Loucy (cell line): ENCODE results near the gene ATPAF2.

Experiments used
- H2AFZ ChIP-seq: fragments of 200-600 bp; sonication (generic); 2 replicates; pipeline ENCODE4 v1.6.0; 2016; ENCODE audit warnings: antibody characterized with exemption, mild to moderate bottlenecking, low read length, moderate library complexity
- H3F3A ChIP-seq: fragments of 200-600 bp; 2 replicates; pipeline ENCODE4 v1.6.0; 2016; ENCODE audit warnings: antibody characterized with exemption, low read depth, mild to moderate bottlenecking
- H3K27me3 ChIP-seq: fragments of 200-600 bp; sonication (generic); 2 replicates; pipeline ENCODE4 v1.6.1; 2014; ENCODE audit warnings: low read length, mild to moderate bottlenecking; ENCODE audit not compliant: insufficient read depth, poor library complexity, severe bottlenecking
- H3K36me3 ChIP-seq: fragments of 200-600 bp; sonication (generic); 2 replicates; pipeline ENCODE4 v1.6.1; 2016; ENCODE audit warnings: low read length; ENCODE audit not compliant: insufficient read depth
- H3K4me1 ChIP-seq: fragments of 200-600 bp; sonication (generic); 2 replicates; pipeline ENCODE4 v1.5.1; 2014; ENCODE audit warnings: low read length, mild to moderate bottlenecking; ENCODE audit not compliant: insufficient read depth, poor library complexity, severe bottlenecking
- H3K4me2 ChIP-seq: fragments of 200-600 bp; sonication (generic); 2 replicates; pipeline ENCODE4 v1.6.0; 2014; ENCODE audit warnings: antibody characterized with exemption, low read length, low read depth, mild to moderate bottlenecking; ENCODE audit not compliant: poor library complexity, severe bottlenecking
- H3K4me3 ChIP-seq: fragments of 200-600 bp; sonication (generic); 2 replicates; pipeline ENCODE4 v1.5.1; 2014; ENCODE audit warnings: low read length, mild to moderate bottlenecking, mixed read lengths; ENCODE audit not compliant: poor library complexity, severe bottlenecking
- H3K79me2 ChIP-seq: fragments of 200-600 bp; sonication (generic); 2 replicates; pipeline ENCODE4 v1.6.1; 2014; ENCODE audit warnings: low read length; ENCODE audit not compliant: insufficient read depth
- H3K9ac ChIP-seq: fragments of 200-600 bp; sonication (generic); 2 replicates; pipeline ENCODE4 v1.6.0; 2014; ENCODE audit warnings: mild to moderate bottlenecking, low read depth, low read length, moderate library complexity; ENCODE audit not compliant: poor library complexity, severe bottlenecking
- H3K9me2 ChIP-seq: fragments of 200-600 bp; sonication (generic); replicated peaks from 2 replicates; pipeline ENCODE4 v1.6.1; 2016; ENCODE audit warnings: low read depth, low read length, mixed read lengths
- H3K9me3 ChIP-seq: fragments of 200-600 bp; sonication (generic); 2 replicates; pipeline ENCODE4 v1.6.1; 2014; ENCODE audit warnings: mild to moderate bottlenecking, antibody characterized with exemption, low read length, low read depth; ENCODE audit not compliant: insufficient read depth
- H4K20me1 ChIP-seq: fragments of 200-600 bp; sonication (generic); 2 replicates; pipeline ENCODE4 v1.6.0; 2014; ENCODE audit warnings: antibody characterized with exemption, low read length, mild to moderate bottlenecking; ENCODE audit not compliant: insufficient read depth, poor library complexity, severe bottlenecking
- EZH2phosphoT487 ChIP-seq: fragments of 200-600 bp; IDR thresholded peaks from 2 replicates; pipeline ENCODE4 v1.6.1; 2018; ENCODE audit warnings: antibody characterized with exemption, mild to moderate bottlenecking, moderate library complexity, borderline replicate concordance
- TF ChIP-seq, protein P1 (sequence below): fragments of 200-600 bp; sonication (generic); conservative IDR thresholded peaks from 2 replicates; pipeline ENCODE4 v1.5.1; 2014; ENCODE audit warnings: mild to moderate bottlenecking, antibody characterized with exemption, low read length

The ATPAF2 gene

DNA sequence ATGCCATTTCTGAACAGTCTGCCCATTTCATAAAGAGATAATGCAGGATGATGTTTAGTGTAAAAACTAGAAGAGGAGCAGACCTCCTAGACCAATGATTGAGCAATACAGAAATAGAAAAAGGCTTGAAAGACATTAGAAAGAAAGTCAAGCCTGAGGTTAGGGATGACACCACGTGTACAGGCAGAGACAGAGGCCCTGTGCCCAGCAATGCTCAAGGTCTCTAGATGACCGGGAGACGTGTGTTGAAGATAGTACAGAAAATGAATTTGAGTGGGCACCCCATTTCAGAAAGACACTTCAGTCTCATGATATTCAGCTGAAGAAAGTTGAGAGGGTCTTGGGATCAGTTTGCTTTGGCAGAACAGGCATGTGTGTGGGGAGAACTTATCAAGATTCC, 5.6 kb upstream of the ATPAF2 start:
- Histone ChIP-seq H3F3A (no peaks in the 10 kb centered on the region), H3K9me3 (no peaks in the 10 kb centered on the region), H3K4me3 (no peak overlapping the region), H3K4me2 (no peak overlapping the region), H3K79me2 (peaks cover 33% of the 10 kb centered on the region), H3K9ac (no peak overlapping the region), H2AFZ (no peak overlapping the region), H3K27me3 (no peaks in the 10 kb centered on the region), H3K9me2 (no peaks in the 10 kb centered on the region), H3K4me1 (peaks cover 34% of the 10 kb centered on the region), H3K36me3 (no peaks in the 10 kb centered on the region; the same call in 1 of the 2 replicates), H4K20me1 (peaks cover 28% of the 10 kb centered on the region)
- TF ChIP-seq EZH2phosphoT487: no peak
- TF ChIP-seq, protein P1, sequence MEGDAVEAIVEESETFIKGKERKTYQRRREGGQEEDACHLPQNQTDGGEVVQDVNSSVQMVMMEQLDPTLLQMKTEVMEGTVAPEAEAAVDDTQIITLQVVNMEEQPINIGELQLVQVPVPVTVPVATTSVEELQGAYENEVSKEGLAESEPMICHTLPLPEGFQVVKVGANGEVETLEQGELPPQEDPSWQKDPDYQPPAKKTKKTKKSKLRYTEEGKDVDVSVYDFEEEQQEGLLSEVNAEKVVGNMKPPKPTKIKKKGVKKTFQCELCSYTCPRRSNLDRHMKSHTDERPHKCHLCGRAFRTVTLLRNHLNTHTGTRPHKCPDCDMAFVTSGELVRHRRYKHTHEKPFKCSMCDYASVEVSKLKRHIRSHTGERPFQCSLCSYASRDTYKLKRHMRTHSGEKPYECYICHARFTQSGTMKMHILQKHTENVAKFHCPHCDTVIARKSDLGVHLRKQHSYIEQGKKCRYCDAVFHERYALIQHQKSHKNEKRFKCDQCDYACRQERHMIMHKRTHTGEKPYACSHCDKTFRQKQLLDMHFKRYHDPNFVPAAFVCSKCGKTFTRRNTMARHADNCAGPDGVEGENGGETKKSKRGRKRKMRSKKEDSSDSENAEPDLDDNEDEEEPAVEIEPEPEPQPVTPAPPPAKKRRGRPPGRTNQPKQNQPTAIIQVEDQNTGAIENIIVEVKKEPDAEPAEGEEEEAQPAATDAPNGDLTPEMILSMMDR: no peak

DNA sequence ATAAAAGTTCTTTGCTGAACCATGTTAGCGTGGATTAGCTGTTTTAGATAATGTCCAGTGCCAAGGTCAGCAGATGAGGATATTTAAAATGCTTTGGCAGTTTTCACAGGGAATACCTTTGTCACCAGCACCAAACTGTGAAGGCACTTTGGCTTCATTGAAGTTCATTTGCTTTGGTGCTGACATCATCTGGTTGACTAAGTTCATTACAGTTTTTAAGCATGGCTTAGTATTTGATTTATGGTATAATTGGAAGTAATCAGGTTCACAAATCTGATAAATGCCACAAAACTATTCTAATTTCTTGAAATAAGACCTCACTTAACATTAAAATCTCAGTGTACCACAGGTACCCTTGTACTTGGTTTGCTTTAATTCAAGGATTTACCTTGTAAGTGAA, 4.5 kb upstream of the ATPAF2 start:
- Histone ChIP-seq H4K20me1 (peaks cover 28% of the 10 kb centered on the region), H3K4me3 (no peak overlapping the region), H3K36me3 (no peaks in the 10 kb centered on the region; the same call in 1 of the 2 replicates), H3K4me1 (peaks cover 34% of the 10 kb centered on the region), H3F3A (no peaks in the 10 kb centered on the region), H3K79me2 (peaks cover 37% of the 10 kb centered on the region), H2AFZ (no peak overlapping the region), H3K4me2 (peak overlapping the region; percentile 99), H3K27me3 (no peaks in the 10 kb centered on the region), H3K9ac (peak overlapping the region; percentile 1), H3K9me2 (no peaks in the 10 kb centered on the region), H3K9me3 (no peaks in the 10 kb centered on the region)
- TF ChIP-seq EZH2phosphoT487: no peak
- TF ChIP-seq, protein P1: peak; percentile 53

DNA sequence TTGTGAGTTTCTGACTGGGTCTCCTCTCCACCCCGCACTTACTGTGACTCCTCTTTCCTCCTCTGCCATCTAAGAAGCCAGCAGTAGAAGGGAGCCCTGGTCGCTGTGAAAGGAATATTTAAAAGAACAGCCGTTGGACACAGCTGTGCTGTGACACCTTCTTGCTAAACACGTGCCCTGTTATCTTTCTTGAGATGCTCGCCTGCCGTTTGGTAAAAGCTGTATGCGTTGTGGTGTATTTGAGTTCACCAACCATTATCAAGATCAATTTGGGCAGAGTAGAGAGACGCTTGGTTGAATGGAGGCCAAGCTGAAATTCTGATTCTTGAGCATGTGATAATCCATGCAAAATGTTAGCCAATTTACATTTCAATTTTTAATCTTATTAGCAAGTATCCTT, 4.0 kb upstream of the ATPAF2 start:
- peaks cover 42% of the 10 kb centered on the region for H3K79me2 ChIP-seq
- H2AFZ ChIP-seq: no peak overlapping the region
- H3K9ac ChIP-seq: peak overlapping the region; percentile 1
- no peaks in the 10 kb centered on the region for H3K9me2 ChIP-seq
- no peaks in the 10 kb centered on the region for H3K27me3 ChIP-seq
- no peak for TF ChIP-seq EZH2phosphoT487
- TF ChIP-seq, protein P1: no peak
- H3K36me3 ChIP-seq: no peaks in the 10 kb centered on the region; the same call in 1 of the 2 replicates
- H4K20me1 ChIP-seq: peaks cover 28% of the 10 kb centered on the region
- H3K4me3 ChIP-seq: peak overlapping the region; percentile 97
- no peaks in the 10 kb centered on the region for H3K9me3 ChIP-seq
- H3F3A ChIP-seq: no peaks in the 10 kb centered on the region
- H3K4me1 ChIP-seq: peaks cover 38% of the 10 kb centered on the region
- peak overlapping the region; percentile 99 for H3K4me2 ChIP-seq
